ENCODE results near the gene NRXN3. TPM values are rescaled to one million over a fixed set of nuclear protein-coding genes. Genes with fewer than 3 reads are reported as not detected.

Gene NRXN3
- total and polyA plus RNA-seq, 2 of the 13 experiments (the other 11 are each of a cell fraction or from before 2014, with no cell fraction given): 0.03 TPM; not detected in 1

GRCh38 chr14:78344290-78344689 lies 174.1 kb downstream of the NRXN3 start:
- Histone ChIP-seq H3K27me3 (ENCODE audit: control insufficient read depth in 1 of 2, insufficient read depth in 2 of 2, low read length in 2 of 2) (peaks cover 0 to 3% of the 10 kb centered on the region in 2 experiments; a peak in 1 of 5 replicates), H3K36me3 (replicated peaks in 1 of 2; ENCODE audit: control insufficient read depth in 1 of 2, insufficient read depth in 2 of 2, low read length in 2 of 2) (no peaks in the 10 kb centered on the region), H3K4me1 (ENCODE audit: insufficient read depth, low read length) (no peaks in the 10 kb centered on the region), H3K79me2 (ENCODE audit: insufficient read depth, low read length) (no peaks in the 10 kb centered on the region), H3K27ac (ENCODE audit: extremely low read length, insufficient read depth, low read length) (no peak overlapping the region), H3K9me3 (ENCODE audit: low read length) (no peaks in the 10 kb centered on the region), H3K9ac (ENCODE audit: insufficient read depth, low read depth, low read length) (no peak overlapping the region), H3K4me2 (ENCODE audit: low read depth, low read length) (no peak overlapping the region), H3K4me3 (replicated peaks in 1 of 3; ENCODE audit: insufficient read depth in 1 of 3, low read depth in 2 of 3, low read length in 3 of 3) (no peak overlapping the region), H4K20me1 (ENCODE audit: insufficient read depth, low read length) (no peaks in the 10 kb centered on the region), H2AFZ (ENCODE audit: low read length) (no peak overlapping the region)
- POLR2A ChIA-PET: no interaction called here
- BruUV-seq (replicated peaks): no TSS peak
- FAIRE-seq: no peak
- TF ChIP-seq ZNF30 (CRISPR knock-in tag; IDR thresholded peaks at IDR 0.05): no peak
- TF ChIP-seq TMF1 (CRISPR knock-in tag; IDR thresholded peaks at IDR 0.05; ENCODE audit: low read depth): no peak
- no peak for TF ChIP-seq KLF11 (CRISPR knock-in tag; IDR thresholded peaks at IDR 0.05)
- TF ChIP-seq CHD2 (IDR thresholded peaks at IDR 0.05; ENCODE audit: low read depth, low read length): no peak
- no peak for TF ChIP-seq PAXIP1 (CRISPR knock-in tag; conservative IDR thresholded peaks at IDR 0.05)
- TF ChIP-seq PCBP1 (IDR thresholded peaks at IDR 0.05; ENCODE audit: borderline replicate concordance, low read depth, low read length): no peak
- no peak for TF ChIP-seq SMC3 (IDR thresholded peaks at IDR 0.05; ENCODE audit: low read length)
- no peak for TF ChIP-seq ATF2 (CRISPR knock-in tag; IDR thresholded peaks at IDR 0.05)
- TF ChIP-seq ZNF362 (CRISPR knock-in tag; IDR thresholded peaks at IDR 0.05; ENCODE audit: borderline replicate concordance): no peak
- no peak for TF ChIP-seq ZNF503 (CRISPR knock-in tag; IDR thresholded peaks at IDR 0.05)
- no peak for TF ChIP-seq ZNF724P (CRISPR knock-in tag; IDR thresholded peaks at IDR 0.05; ENCODE audit: borderline replicate concordance)
- no peak for TF ChIP-seq ZFP91 (CRISPR knock-in tag; IDR thresholded peaks at IDR 0.05; ENCODE audit: borderline replicate concordance)
- CTCF ChIA-PET (ENCODE audit: low intra/inter-chr PET ratio, low total read pairs): no interaction called here
- WGBS (ENCODE audit: low lambda C conversion rate): 0% methylated on average over 1 of the region's 4 CpGs
- intact Hi-C loops (cut with micrococcal nuclease; ENCODE audit: unreplicated experiment) (no loop called here), in situ Hi-C loops (cut with HindIII; ENCODE audit: extremely low pct_ligation_motif_present, low pct_unique_long_range_greater_than_20kb) (no loop called here)
- no peak for ATAC-seq
- no peak for DNase-seq (ENCODE audit: low spot score)

Data from HepG2 (cell line).